Choroid plexus epithelial cell (primary cell): Measurements from ENCODE around the gene PLCB1.

ENCODE experiments used
- DNase-seq: peaks from one replicate; pipeline ENCODE4 v3.0.0-alpha.2; 2010; ENCODE audit warnings: low read depth
- H3K4me3 ChIP-seq: 2 replicates; pipeline ENCODE4 v1.5.1; 2011; ENCODE audit warnings: low read depth, mild to moderate bottlenecking, control low read depth, low read length, moderate library complexity
- CTCF ChIP-seq: conservative IDR thresholded peaks from 2 replicates; pipeline ENCODE4 v1.5.1; 2011; ENCODE audit warnings: low read depth, mild to moderate bottlenecking, control low read depth, inconsistent platforms, low read length, moderate library complexity

PLCB1 gene

GRCh38 chr20:8749101-8749500 lies 617.0 kb downstream of the PLCB1 start:
- H3K4me3 ChIP-seq = no peak overlapping the region
- no peak for DNase-seq
- no peak for TF ChIP-seq CTCF

GRCh38 chr20:8749986-8750385 lies 617.9 kb downstream of the PLCB1 start:
- no peak overlapping the region for H3K4me3 ChIP-seq
- TF ChIP-seq CTCF = no peak
- DNase-seq = peak; percentile 54

DNA sequence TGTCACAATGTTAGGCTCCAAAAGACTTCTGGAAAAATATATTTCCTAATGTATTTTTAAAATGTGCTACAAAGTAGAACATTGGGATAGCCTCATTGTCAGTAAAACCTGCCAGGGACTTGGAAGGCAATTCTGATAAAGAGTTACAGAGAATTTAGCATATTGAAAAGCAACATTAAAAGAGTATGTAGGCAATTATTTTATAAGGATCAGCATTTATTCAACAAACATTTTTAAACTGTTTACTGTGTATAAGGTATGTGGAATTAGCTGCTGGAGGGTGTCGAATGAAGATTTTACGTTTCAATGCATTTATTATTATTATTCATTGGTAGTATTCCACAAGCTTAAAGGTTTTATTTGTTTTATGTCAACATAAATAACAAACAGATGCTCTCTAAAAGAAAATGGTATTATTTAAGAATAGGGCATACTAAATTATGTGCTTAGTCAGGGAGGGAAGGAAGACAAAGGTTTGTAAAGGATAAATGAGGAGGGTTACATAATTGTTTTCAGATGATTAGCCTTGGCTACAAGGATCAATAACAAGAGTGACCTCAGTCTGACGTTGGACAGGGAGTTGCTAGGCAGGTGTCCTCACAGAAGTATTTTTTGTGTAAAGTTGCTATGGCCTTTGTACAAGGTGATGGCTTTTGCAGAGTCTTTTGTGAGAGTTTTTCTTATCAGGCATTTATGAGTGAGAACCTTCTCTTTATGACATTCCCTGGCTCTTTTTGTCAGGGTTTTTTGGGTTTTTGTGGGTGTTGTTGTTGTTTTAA lies 623.5 kb downstream of the PLCB1 start:
- H3K4me3 ChIP-seq = no peak overlapping the region
- no peak for DNase-seq
- TF ChIP-seq CTCF = no peak

GRCh38 chr20:8756410-8756809 lies 624.3 kb downstream of the PLCB1 start:
- no peak overlapping the region for H3K4me3 ChIP-seq
- TF ChIP-seq CTCF = no peak
- DNase-seq = peak; percentile 89

DNA sequence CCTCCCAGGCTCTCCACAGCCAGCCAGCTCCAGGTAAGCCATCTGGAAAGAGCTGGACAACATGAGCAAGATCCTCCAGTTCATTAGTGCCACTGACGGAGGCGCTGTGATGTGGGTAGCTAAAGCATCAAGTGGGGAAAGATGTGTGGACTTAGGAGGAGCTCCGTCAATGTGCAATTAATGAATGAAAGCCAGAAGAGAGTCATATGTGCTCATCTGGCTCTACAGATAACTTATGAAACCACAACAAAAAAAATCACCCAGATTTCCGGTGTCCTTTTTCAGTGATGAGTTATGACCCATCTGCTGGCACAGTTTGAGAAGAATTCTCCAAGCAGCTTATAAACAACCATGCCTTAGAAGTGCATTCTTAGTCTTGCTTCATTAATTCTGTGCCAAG lies 625.1 kb downstream of the PLCB1 start:
- DNase-seq = peak; percentile 87
- no peak for TF ChIP-seq CTCF
- H3K4me3 ChIP-seq = no peak overlapping the region

DNA sequence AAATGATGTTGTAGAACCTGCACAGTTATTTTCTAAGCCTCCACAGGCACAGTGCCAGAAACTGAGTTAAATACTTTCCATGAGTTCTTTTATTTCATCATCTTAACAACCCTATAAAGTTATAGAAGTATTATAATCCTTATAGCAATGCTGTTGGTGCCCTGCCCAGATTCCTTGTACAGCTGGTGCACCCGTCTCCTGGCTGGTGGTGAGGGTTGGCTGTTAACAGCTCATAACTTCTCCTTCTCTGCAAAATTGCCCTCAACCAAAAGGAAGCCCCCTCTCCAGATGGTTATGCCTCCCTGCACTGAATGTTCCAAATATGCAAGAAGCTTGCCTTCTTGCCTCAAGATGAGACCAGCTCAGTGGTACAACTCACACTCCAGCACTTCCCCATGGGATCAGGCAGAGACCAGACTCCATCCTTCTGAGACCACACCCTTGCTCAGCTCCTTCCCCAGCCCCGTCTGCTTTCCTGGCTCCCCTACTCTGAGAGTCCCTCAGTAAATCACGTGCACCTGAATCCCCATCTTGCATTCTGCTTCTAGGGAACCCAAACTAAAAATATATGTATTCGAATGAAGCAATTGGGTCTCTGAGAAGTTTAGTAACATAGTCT lies 632.4 kb downstream of the PLCB1 start:
- peak; percentile 37 for DNase-seq
- no peak for TF ChIP-seq CTCF

DNA sequence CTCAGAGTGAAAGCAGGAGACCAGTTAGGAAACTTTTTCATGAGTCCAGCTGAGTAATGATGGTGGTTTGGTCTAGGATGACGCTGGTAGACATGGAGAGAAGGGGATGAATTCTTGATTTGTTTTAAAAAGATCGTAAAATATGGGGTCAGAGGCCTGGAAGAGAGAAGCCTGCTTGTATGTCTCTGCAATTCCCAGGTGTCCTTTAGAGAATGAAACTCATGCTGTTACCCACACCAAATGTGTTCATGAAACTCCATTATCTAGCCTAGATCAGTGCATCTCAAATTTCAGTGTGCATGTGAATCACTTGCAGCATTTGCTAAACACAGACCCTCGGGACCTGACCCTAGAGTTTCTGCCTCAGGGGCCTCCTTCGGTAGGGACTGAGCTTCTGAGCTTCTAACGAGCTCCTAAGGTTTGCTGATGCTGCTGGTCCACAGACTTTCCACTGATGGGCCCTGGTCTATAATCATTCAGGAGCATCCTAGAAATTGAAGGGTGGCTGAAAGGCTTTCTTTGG lies 634.9 kb downstream of the PLCB1 start:
- no peak overlapping the region for H3K4me3 ChIP-seq
- DNase-seq = no peak
- TF ChIP-seq CTCF = no peak

More for the DNA sequence above, 632.4 kb downstream of the PLCB1 start:
- no peak overlapping the region for H3K4me3 ChIP-seq
